ENCODE results near the gene RUSC1. TPM values are rescaled to one million over a fixed set of nuclear protein-coding genes. Genes with fewer than 3 reads are reported as not detected.
"Not testable (repeated sequence)": the region's sequence is repeated elsewhere in the genome, so short reads cannot be mapped to it uniquely, and the experiment has no call there.

Gene RUSC1
- polyA plus RNA-seq, 1 of the 3 experiments (the other 2 are of a cell fraction), result 49.9 TPM

DNA sequence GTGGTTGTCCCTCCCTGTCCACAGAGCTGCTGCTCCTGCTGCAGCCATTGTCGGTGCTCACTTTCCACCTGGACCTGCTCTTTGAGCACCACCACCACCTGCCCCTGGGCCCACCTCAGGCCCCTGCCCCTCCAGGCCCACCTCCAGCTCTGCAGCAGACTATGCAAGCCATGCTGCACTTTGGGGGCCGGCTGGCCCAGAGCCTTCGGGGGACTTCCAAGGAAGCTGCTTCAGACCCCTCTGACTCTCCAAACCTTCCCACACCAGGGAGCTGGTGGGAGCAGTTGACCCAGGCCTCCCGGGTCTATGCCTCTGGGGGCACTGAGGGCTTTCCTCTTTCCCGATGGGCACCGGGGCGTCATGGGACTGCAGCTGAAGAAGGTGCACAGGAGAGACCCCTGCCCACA lies 5.9 kb downstream of the RUSC1 start:
- H3K79me2 ChIP-seq (ENCODE audit: insufficient read depth), result peaks cover 36% of the 10 kb centered on the region
- no peak for DNase-seq
- H3F3A ChIP-seq (replicated peaks; ENCODE audit: insufficient read depth), result peaks cover 27% of the 10 kb centered on the region
- TF ChIP-seq MEF2A (IDR thresholded peaks at IDR 0.05; ENCODE audit: borderline replicate concordance, low read depth), result no peak
- TF ChIP-seq EP300 (IDR thresholded peaks at IDR 0.05; ENCODE audit: borderline replicate concordance in 1 of 2, low read depth in 1 of 2, low read length in 1 of 2), result no peak
- TF ChIP-seq RAD21 (IDR thresholded peaks at IDR 0.05; ENCODE audit: low read length), result no peak
- TF ChIP-seq, protein P1, sequence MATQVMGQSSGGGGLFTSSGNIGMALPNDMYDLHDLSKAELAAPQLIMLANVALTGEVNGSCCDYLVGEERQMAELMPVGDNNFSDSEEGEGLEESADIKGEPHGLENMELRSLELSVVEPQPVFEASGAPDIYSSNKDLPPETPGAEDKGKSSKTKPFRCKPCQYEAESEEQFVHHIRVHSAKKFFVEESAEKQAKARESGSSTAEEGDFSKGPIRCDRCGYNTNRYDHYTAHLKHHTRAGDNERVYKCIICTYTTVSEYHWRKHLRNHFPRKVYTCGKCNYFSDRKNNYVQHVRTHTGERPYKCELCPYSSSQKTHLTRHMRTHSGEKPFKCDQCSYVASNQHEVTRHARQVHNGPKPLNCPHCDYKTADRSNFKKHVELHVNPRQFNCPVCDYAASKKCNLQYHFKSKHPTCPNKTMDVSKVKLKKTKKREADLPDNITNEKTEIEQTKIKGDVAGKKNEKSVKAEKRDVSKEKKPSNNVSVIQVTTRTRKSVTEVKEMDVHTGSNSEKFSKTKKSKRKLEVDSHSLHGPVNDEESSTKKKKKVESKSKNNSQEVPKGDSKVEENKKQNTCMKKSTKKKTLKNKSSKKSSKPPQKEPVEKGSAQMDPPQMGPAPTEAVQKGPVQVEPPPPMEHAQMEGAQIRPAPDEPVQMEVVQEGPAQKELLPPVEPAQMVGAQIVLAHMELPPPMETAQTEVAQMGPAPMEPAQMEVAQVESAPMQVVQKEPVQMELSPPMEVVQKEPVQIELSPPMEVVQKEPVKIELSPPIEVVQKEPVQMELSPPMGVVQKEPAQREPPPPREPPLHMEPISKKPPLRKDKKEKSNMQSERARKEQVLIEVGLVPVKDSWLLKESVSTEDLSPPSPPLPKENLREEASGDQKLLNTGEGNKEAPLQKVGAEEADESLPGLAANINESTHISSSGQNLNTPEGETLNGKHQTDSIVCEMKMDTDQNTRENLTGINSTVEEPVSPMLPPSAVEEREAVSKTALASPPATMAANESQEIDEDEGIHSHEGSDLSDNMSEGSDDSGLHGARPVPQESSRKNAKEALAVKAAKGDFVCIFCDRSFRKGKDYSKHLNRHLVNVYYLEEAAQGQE (IDR thresholded peaks at IDR 0.05; ENCODE audit: low read depth, low read length), result no peak
- no peak for TF ChIP-seq FOXM1 (IDR thresholded peaks at IDR 0.05; ENCODE audit: low read depth)
- no peak for TF ChIP-seq SIN3A (IDR thresholded peaks at IDR 0.05; ENCODE audit: borderline replicate concordance, low read depth, low read length)
- TF ChIP-seq RXRA (IDR thresholded peaks at IDR 0.05; ENCODE audit: borderline replicate concordance, low read depth), result no peak
- TF ChIP-seq CHD2 (IDR thresholded peaks at IDR 0.05; ENCODE audit: low read length, partially characterized antibody), result no peak
- H3K4me3 ChIP-seq (ENCODE audit: low read depth in 2 of 2, low read length in 1 of 2), result no peak overlapping the region
- peaks cover 32 to 38% of the 10 kb centered on the region in 2 experiments for H3K36me3 ChIP-seq (replicated peaks in 1 of 2; ENCODE audit: control insufficient read depth in 1 of 2, insufficient read depth in 2 of 2, low read length in 1 of 2)
- CTCF ChIA-PET, result interaction anchor here (0.9 to 11.6 kb wide), 4 partner anchors 9 to 178 kb away, joined by 3 to 184 read pairs (median 12); partner anchors contain the start of gene ENTREP3
- H3K27ac ChIP-seq (ENCODE audit: low read depth in 2 of 2, low read length in 1 of 2), result no peak overlapping the region
- no peak overlapping the region for H3K9ac ChIP-seq
- peaks cover 8 to 20% of the 10 kb centered on the region in 2 experiments for H3K4me1 ChIP-seq (ENCODE audit: control insufficient read depth in 1 of 2, insufficient read depth in 2 of 2, low read depth in 1 of 2, low read length in 1 of 2)
- H3K4me2 ChIP-seq, result no peak overlapping the region
- POLR2A ChIA-PET, result no interaction called here
- 0 out of 2 replicates have a peak, but pooled peaks cover 5% of the 10 kb centered on the region for H4K20me1 ChIP-seq (ENCODE audit: insufficient read depth)
- H3K9me3 ChIP-seq, result no peaks in the 10 kb centered on the region
- 100% methylated on average over 1 of the region's 7 CpGs for whole genome bisulfite sequencing (ENCODE audit: low lambda C conversion rate)
- H3K9me2 ChIP-seq, result no peaks in the 10 kb centered on the region
- no peaks in the 10 kb centered on the region for H3K27me3 ChIP-seq (ENCODE audit: insufficient read depth)
- no peak overlapping the region for H2AFZ ChIP-seq (ENCODE audit: low read depth)

- WGBS (ENCODE audit: low lambda C conversion rate), result 94% methylated on average over 4 of the region's 4 CpGs
- 0 out of 2 replicates have a peak, but pooled peaks cover 5% of the 10 kb centered on the region for H4K20me1 ChIP-seq (ENCODE audit: insufficient read depth)
- POLR2A ChIA-PET, result no interaction called here
Observed at GRCh38 chr1:155327981-155328380, 7.3 kb downstream of the RUSC1 start.

GRCh38 chr1:155328856-155329255 lies 8.2 kb downstream of the RUSC1 start:
- CTCF ChIA-PET, result interaction anchor here (1.0 to 11.6 kb wide), 4 partner anchors 10 to 176 kb away, joined by 3 to 184 read pairs (median 4); partner anchors contain the start of gene ENTREP3
- H3K27ac ChIP-seq (ENCODE audit: low read depth in 2 of 2, low read length in 1 of 2); H3K27me3 ChIP-seq (ENCODE audit: insufficient read depth); H3K4me3 ChIP-seq (ENCODE audit: low read depth in 2 of 2, low read length in 1 of 2); H3K4me2 ChIP-seq; H3K9me3 ChIP-seq; H3K9me2 ChIP-seq; POLR2A ChIA-PET; H4K20me1 ChIP-seq (ENCODE audit: insufficient read depth); DNase-seq; H2AFZ ChIP-seq (ENCODE audit: low read depth); H3K9ac ChIP-seq: not testable (repeated sequence)
- Histone ChIP-seq H3K79me2 (ENCODE audit: insufficient read depth) (peaks cover 28% of the 10 kb centered on the region), H3K36me3 (replicated peaks in 1 of 2; ENCODE audit: control insufficient read depth in 1 of 2, insufficient read depth in 2 of 2, low read length in 1 of 2) (peaks cover 36 to 45% of the 10 kb centered on the region in 2 experiments), H3F3A (replicated peaks; ENCODE audit: insufficient read depth) (peaks cover 19% of the 10 kb centered on the region), H3K4me1 (ENCODE audit: control insufficient read depth in 1 of 2, insufficient read depth in 2 of 2, low read depth in 1 of 2, low read length in 1 of 2) (peaks cover 0 to 12% of the 10 kb centered on the region in 2 experiments; a peak in 1 of 4 replicates)
- 94% methylated on average over 7 of the region's 7 CpGs for WGBS (ENCODE audit: low lambda C conversion rate)

More at GRCh38 chr1:155327981-155328380, 7.3 kb downstream of the RUSC1 start:
- no peak for TF ChIP-seq RAD21 (IDR thresholded peaks at IDR 0.05; ENCODE audit: low read length)
- TF ChIP-seq EP300 (IDR thresholded peaks at IDR 0.05; ENCODE audit: borderline replicate concordance in 1 of 2, low read depth in 1 of 2, low read length in 1 of 2), result no peak
- no peak for TF ChIP-seq EZH2phosphoT487 (IDR thresholded peaks at IDR 0.05; ENCODE audit: borderline replicate concordance, low read depth)
- TF ChIP-seq YY1 (IDR thresholded peaks at IDR 0.05; ENCODE audit: low read depth), result no peak
- TF ChIP-seq POLR2AphosphoS5 (IDR thresholded peaks at IDR 0.05; ENCODE audit: low read depth, low read length), result no peak
- no peak for TF ChIP-seq CHD2 (IDR thresholded peaks at IDR 0.05; ENCODE audit: low read length, partially characterized antibody)
- no peak for TF ChIP-seq TAF1 (IDR thresholded peaks at IDR 0.05; ENCODE audit: borderline replicate concordance, low read depth, low read length)
- TF ChIP-seq MXI1 (IDR thresholded peaks at IDR 0.05; ENCODE audit: low read depth, low read length), result no peak
- CTCF ChIA-PET, result interaction anchor here (1.1 to 11.6 kb wide), 3 partner anchors 8 to 78 kb away, joined by 4 to 184 read pairs (median 19); partner anchors contain the start of gene ENTREP3
- Histone ChIP-seq H3K4me2 (no peak overlapping the region), H3K36me3 (replicated peaks in 1 of 2; ENCODE audit: control insufficient read depth in 1 of 2, insufficient read depth in 2 of 2, low read length in 1 of 2) (peaks cover 32 to 45% of the 10 kb centered on the region in 2 experiments), H3K4me3 (ENCODE audit: low read depth in 2 of 2, low read length in 1 of 2) (no peak overlapping the region), H3F3A (replicated peaks; ENCODE audit: insufficient read depth) (peaks cover 19% of the 10 kb centered on the region), H2AFZ (ENCODE audit: low read depth) (no peak overlapping the region), H3K9me2 (no peaks in the 10 kb centered on the region), H3K27ac (ENCODE audit: low read depth in 2 of 2, low read length in 1 of 2) (no peak overlapping the region), H3K27me3 (ENCODE audit: insufficient read depth) (no peaks in the 10 kb centered on the region), H3K9me3 (no peaks in the 10 kb centered on the region), H3K9ac (no peak overlapping the region), H3K4me1 (ENCODE audit: control insufficient read depth in 1 of 2, insufficient read depth in 2 of 2, low read depth in 1 of 2, low read length in 1 of 2) (peaks cover 0 to 12% of the 10 kb centered on the region in 2 experiments; a peak in 1 of 4 replicates), H3K79me2 (ENCODE audit: insufficient read depth) (peaks cover 28% of the 10 kb centered on the region)
- no peak for DNase-seq

All from SK-N-SH (cell line).